IPS-18a (cell line): ENCODE results near the gene KHSRP.
A peak's percentile ranks its signal among the peaks of the same experiment; 100 is the strongest.

Experiments
- H3K27ac ChIP-seq: one replicate; pipeline ENCODE4 v1.5.1; 2013; ENCODE audit warnings: low read length
- H3K27me3 ChIP-seq: one replicate; pipeline ENCODE4 v1.6.1; 2013; ENCODE audit warnings: mild to moderate bottlenecking, low read length; ENCODE audit not compliant: control insufficient read depth, insufficient read depth
- H3K36me3 ChIP-seq: one replicate; pipeline ENCODE4 v1.6.1; 2013; ENCODE audit warnings: low read depth, low read length; ENCODE audit not compliant: control insufficient read depth
- H3K4me1 ChIP-seq: one replicate; pipeline ENCODE4 v1.6.1; 2013; ENCODE audit warnings: low read depth, low read length; ENCODE audit not compliant: control insufficient read depth
- H3K4me3 ChIP-seq: one replicate; pipeline ENCODE4 v1.5.1; 2013; ENCODE audit warnings: low read length
- H3K9ac ChIP-seq: one replicate; pipeline ENCODE4 v1.6.1; 2013; ENCODE audit warnings: mild to moderate bottlenecking, low read length, moderate library complexity
- H3K9me3 ChIP-seq: one replicate; pipeline ENCODE4 v1.6.1; 2013; ENCODE audit warnings: low read depth, low read length; ENCODE audit not compliant: control insufficient read depth

Gene KHSRP

GRCh38 chr19:6396305-6396704 lies 28.3 kb downstream of the KHSRP start:
- Histone ChIP-seq H3K36me3 (peaks cover 5% of the 10 kb centered on the region), H3K4me1 (peaks cover 13% of the 10 kb centered on the region), H3K27ac (no peak overlapping the region), H3K4me3 (no peak overlapping the region), H3K9me3 (no peaks in the 10 kb centered on the region), H3K27me3 (no peaks in the 10 kb centered on the region), H3K9ac (no peak overlapping the region)

GRCh38 chr19:6394831-6395230 lies 29.8 kb downstream of the KHSRP start:
- H3K9me3 ChIP-seq, result no peaks in the 10 kb centered on the region
- peak overlapping the region; percentile 25 for H3K9ac ChIP-seq
- H3K27ac ChIP-seq, result peak overlapping the region; percentile 28
- H3K27me3 ChIP-seq, result no peaks in the 10 kb centered on the region
- no peak overlapping the region for H3K4me3 ChIP-seq
- H3K4me1 ChIP-seq, result peaks cover 13% of the 10 kb centered on the region
- peaks cover 11% of the 10 kb centered on the region for H3K36me3 ChIP-seq

- Histone ChIP-seq H3K27me3 (no peaks in the 10 kb centered on the region), H3K27ac (peak overlapping the region; percentile 64), H3K36me3 (peaks cover 18% of the 10 kb centered on the region), H3K9me3 (no peaks in the 10 kb centered on the region), H3K9ac (peak overlapping the region; percentile 81), H3K4me3 (peak overlapping the region; percentile 91), H3K4me1 (peaks cover 13% of the 10 kb centered on the region)
These were observed 30.6 kb downstream of the KHSRP start for GRCh38 chr19:6393983-6394412.

GRCh38 chr19:6393074-6393982 lies 31.3 kb downstream of the KHSRP start, which contains the start of gene GTF2F1:
Gene GTF2F1, minus strand, starts transcription at chr19:6393164. Its CDS starts 169 bp downstream, at chr19:6392995.
- peaks cover 22% of the 10 kb centered on the region for H3K36me3 ChIP-seq
- H3K9me3 ChIP-seq, result no peaks in the 10 kb centered on the region
- peak within 1 kb of the TSS; percentile 91 for H3K4me3 ChIP-seq
- H3K27ac ChIP-seq, result peak within 1 kb of the TSS; percentile 64
- H3K4me1 ChIP-seq, result peaks cover 13% of the 10 kb centered on the region
- H3K27me3 ChIP-seq, result no peaks in the 10 kb centered on the region
- H3K9ac ChIP-seq, result peak within 1 kb of the TSS; percentile 81

- no peaks in the 10 kb centered on the region for H3K9me3 ChIP-seq
- peaks cover 13% of the 10 kb centered on the region for H3K4me1 ChIP-seq
- peak overlapping the region; percentile 91 for H3K4me3 ChIP-seq
These were observed 32.2 kb downstream of the KHSRP start for GRCh38 chr19:6392221-6393073.

GRCh38 chr19:6387372-6387771 lies 37.2 kb downstream of the KHSRP start:
- Histone ChIP-seq H3K9me3 (no peaks in the 10 kb centered on the region), H3K4me3 (no peak overlapping the region), H3K27me3 (no peaks in the 10 kb centered on the region), H3K36me3 (peaks cover 54% of the 10 kb centered on the region), H3K9ac (no peak overlapping the region), H3K4me1 (peaks cover 5% of the 10 kb centered on the region), H3K27ac (no peak overlapping the region)

More at GRCh38 chr19:6392221-6393073, 32.2 kb downstream of the KHSRP start:
- Histone ChIP-seq H3K27me3 (no peaks in the 10 kb centered on the region), H3K36me3 (peaks cover 27% of the 10 kb centered on the region), H3K27ac (peak overlapping the region; percentile 64), H3K9ac (peak overlapping the region; percentile 81)

GRCh38 chr19:6384381-6384780 lies 40.2 kb downstream of the KHSRP start:
- H3K4me1 ChIP-seq, result no peaks in the 10 kb centered on the region
- H3K27ac ChIP-seq, result no peak overlapping the region
- no peak overlapping the region for H3K4me3 ChIP-seq
- H3K27me3 ChIP-seq, result no peaks in the 10 kb centered on the region
- H3K9ac ChIP-seq, result no peak overlapping the region
- peaks cover 63% of the 10 kb centered on the region for H3K36me3 ChIP-seq
- no peaks in the 10 kb centered on the region for H3K9me3 ChIP-seq

GRCh38 chr19:6383188-6383587 lies 41.4 kb downstream of the KHSRP start:
- Histone ChIP-seq H3K36me3 (peaks cover 56% of the 10 kb centered on the region), H3K4me3 (no peak overlapping the region), H3K9ac (no peak overlapping the region), H3K9me3 (no peaks in the 10 kb centered on the region), H3K27ac (no peak overlapping the region), H3K27me3 (no peaks in the 10 kb centered on the region), H3K4me1 (no peaks in the 10 kb centered on the region)

- no peak overlapping the region for H3K9ac ChIP-seq
- H3K36me3 ChIP-seq, result peaks cover 42% of the 10 kb centered on the region
- H3K4me3 ChIP-seq, result no peak overlapping the region
- no peaks in the 10 kb centered on the region for H3K4me1 ChIP-seq
- no peaks in the 10 kb centered on the region for H3K27me3 ChIP-seq
- H3K9me3 ChIP-seq, result no peaks in the 10 kb centered on the region
- no peak overlapping the region for H3K27ac ChIP-seq
These were observed 43.4 kb downstream of the KHSRP start for GRCh38 chr19:6381030-6381750.

GRCh38 chr19:6379744-6380143 lies 44.9 kb downstream of the KHSRP start:
- Histone ChIP-seq H3K4me1 (no peaks in the 10 kb centered on the region), H3K36me3 (peaks cover 34% of the 10 kb centered on the region), H3K9me3 (no peaks in the 10 kb centered on the region), H3K9ac (no peak overlapping the region), H3K27ac (no peak overlapping the region), H3K27me3 (no peaks in the 10 kb centered on the region), H3K4me3 (no peak overlapping the region)

GRCh38 chr19:6378486-6378885 lies 46.1 kb downstream of the KHSRP start:
- no peak overlapping the region for H3K27ac ChIP-seq
- no peak overlapping the region for H3K4me3 ChIP-seq
- H3K9ac ChIP-seq, result no peak overlapping the region
- H3K9me3 ChIP-seq, result no peaks in the 10 kb centered on the region
- H3K27me3 ChIP-seq, result no peaks in the 10 kb centered on the region
- no peaks in the 10 kb centered on the region for H3K4me1 ChIP-seq
- H3K36me3 ChIP-seq, result peaks cover 34% of the 10 kb centered on the region
